Stimulated activated naive CD8-positive, alpha-beta T cell treated with anti-CD3 and anti-CD28 coated beads, Interleukin-15, Interleukin-2, amounts not matched to agents 100 ng/mL and 50 ng/mL, for 24 hours (primary cell): ENCODE results near the gene HAP1.
"Not testable (repeated sequence)": the region's sequence is repeated elsewhere in the genome, so short reads cannot be mapped to it uniquely, and the experiment has no call there.

Experiments
- H3K27ac Mint-ChIP-seq: one replicate; pipeline ENCODE4 v1.8.0; 2021; ENCODE audit warnings: mild to moderate bottlenecking, mixed read lengths
- H3K27me3 Mint-ChIP-seq: one replicate; pipeline ENCODE4 v1.8.0; 2021; ENCODE audit warnings: mixed read lengths
- H3K36me3 Mint-ChIP-seq: one replicate; pipeline ENCODE4 v1.8.0; 2021; ENCODE audit warnings: low read depth, mixed read lengths
- H3K4me1 Mint-ChIP-seq: one replicate; pipeline ENCODE4 v1.8.0; 2021; ENCODE audit warnings: low read depth, mixed read lengths
- H3K4me3 Mint-ChIP-seq: one replicate; pipeline ENCODE4 v1.8.0; 2021; ENCODE audit warnings: mild to moderate bottlenecking, mixed read lengths
- H3K9me3 Mint-ChIP-seq: one replicate; pipeline ENCODE4 v1.8.0; 2021; ENCODE audit warnings: mixed read lengths

HAP1 gene

DNA sequence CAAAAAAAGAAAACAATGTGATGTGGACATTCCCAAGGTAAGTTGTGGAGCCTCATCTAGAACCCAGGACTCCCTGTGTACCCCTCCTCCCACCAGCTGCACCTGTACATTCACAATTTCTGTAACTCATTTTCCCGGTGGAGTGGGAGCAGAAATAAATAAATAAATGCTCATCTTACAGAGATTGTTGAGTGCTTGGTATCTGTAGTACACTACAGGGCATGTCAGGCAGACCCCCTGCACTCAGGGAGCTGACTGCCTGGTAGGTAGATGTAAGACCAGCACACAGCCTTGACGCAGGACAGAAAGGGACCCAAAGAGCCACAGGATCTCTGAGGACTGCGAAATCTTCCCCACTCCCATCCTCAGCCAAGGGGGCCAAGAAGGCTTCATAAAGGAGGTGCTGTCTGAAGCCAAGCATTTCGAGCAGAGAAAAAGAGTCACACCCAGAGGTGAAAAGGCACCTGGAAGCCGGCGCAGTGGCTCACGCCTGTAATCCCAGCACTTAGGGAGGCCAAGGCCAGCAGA, 39.2 kb downstream of the HAP1 start:
- Mint-ChIP-seq H3K4me3 (no peak overlapping the region), H3K36me3 (peaks cover 44% of the 10 kb centered on the region)

DNA sequence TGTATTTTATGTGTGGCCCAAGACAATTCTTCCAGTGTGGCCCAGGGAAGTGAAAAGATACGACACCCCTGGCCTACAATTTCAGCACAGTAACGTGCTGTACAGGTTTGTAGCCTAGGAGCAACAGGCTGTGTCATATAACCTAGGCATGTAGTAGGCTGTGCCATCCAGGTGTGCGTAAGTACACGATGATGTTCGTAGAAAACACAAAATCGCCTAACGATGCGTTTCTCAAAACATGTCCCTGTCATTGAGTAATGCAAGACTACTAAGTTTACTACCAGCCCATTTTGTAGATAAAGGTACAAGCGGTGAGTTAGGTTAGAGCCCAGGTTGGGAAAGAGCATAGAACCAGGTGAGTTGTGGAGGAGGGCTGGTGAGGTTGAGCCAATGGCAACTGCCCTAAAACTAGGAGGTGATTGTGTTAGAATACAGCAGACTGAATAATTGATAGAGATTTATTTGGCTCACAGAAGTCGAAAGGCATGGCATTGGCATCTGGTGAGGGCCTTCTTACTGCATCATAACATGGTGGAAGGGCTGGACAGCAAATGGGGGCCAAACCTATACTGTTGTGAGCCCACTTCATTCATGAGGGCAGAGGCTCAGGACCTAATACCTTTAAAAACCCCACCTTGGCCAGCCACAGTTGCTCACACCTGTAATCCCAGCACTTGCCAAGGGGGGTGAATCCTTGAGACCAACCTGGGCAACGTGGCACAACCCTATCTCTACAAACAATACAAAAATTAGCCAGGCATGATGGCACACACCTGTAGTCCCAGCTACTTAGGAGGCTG, 41.5 kb downstream of the HAP1 start:
- peak overlapping the region; percentile 29 for H3K27ac Mint-ChIP-seq
- peaks cover 36% of the 10 kb centered on the region for H3K4me1 Mint-ChIP-seq
- H3K36me3 Mint-ChIP-seq, result peaks cover 54% of the 10 kb centered on the region
- H3K9me3 Mint-ChIP-seq, result no peaks in the 10 kb centered on the region
- no peaks in the 10 kb centered on the region for H3K27me3 Mint-ChIP-seq
- no peak overlapping the region for H3K4me3 Mint-ChIP-seq

More for the DNA sequence above, 39.2 kb downstream of the HAP1 start:
- no peak overlapping the region for H3K27ac Mint-ChIP-seq
- H3K9me3 Mint-ChIP-seq, result no peaks in the 10 kb centered on the region
- H3K27me3 Mint-ChIP-seq, result no peaks in the 10 kb centered on the region
- peaks cover 28% of the 10 kb centered on the region for H3K4me1 Mint-ChIP-seq

DNA sequence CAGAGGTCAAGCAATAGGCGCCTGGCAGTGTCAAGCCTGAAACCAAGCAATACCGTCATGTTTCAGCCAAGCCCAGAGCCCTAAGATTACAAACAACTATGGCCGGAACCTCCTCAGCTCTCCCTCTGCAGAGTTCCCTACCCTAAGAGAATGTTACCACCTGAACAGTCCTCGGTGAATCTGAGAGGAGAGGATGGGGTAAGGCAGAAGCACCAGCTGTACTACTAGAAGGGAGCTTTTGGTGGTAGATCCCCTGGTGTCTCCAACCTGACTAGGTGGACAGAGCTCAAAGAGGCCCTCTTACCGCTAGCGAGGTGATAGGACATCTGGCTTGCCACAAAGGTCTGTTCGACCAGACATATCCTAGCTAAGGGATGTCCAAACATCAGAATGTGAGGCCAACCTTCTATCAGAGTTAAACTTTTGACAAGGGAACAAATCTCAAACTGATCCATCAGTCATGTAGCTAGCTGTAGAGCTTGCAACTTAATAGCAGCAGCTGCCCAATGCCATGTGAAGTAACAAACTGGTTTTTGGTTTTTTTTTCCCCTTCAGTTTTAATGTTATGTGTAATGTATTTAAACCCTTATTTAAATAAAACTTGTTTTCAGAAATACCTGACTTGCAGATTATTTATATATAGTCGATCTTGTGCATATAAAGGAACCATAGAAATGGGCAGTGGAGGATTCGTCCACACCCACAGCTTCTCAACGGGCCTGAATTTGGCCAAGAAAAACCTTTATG, 43.2 kb downstream of the HAP1 start:
- Mint-ChIP-seq H3K36me3 (peaks cover 54% of the 10 kb centered on the region), H3K27ac (peak overlapping the region; percentile 98), H3K9me3 (no peaks in the 10 kb centered on the region), H3K4me1 (peaks cover 36% of the 10 kb centered on the region), H3K27me3 (no peaks in the 10 kb centered on the region), H3K4me3 (peak overlapping the region; percentile 95)

DNA sequence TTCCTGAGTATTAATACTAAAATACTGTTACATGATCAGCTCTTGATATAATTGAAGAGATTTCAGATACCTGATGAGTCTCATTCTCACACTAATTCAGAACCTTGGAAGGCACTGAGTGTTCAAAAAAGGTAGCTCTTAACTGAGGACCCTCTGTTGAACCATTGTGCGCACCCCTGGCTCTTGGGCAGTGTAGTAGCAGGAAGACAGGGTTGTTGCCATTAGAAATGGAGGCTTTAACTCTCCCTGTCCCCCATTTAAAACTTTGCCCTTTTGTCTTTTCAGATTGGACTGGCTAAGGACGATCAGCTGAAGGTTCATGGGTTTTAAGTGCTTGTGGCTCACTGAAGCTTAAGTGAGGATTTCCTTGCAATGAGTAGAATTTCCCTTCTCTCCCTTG, 43.9 kb downstream of the HAP1 start:
- Mint-ChIP-seq H3K27me3 (no peaks in the 10 kb centered on the region), H3K36me3 (peaks cover 50% of the 10 kb centered on the region), H3K4me1 (peaks cover 32% of the 10 kb centered on the region), H3K4me3 (peak overlapping the region; percentile 95), H3K9me3 (no peaks in the 10 kb centered on the region), H3K27ac (peak overlapping the region; percentile 98)

DNA sequence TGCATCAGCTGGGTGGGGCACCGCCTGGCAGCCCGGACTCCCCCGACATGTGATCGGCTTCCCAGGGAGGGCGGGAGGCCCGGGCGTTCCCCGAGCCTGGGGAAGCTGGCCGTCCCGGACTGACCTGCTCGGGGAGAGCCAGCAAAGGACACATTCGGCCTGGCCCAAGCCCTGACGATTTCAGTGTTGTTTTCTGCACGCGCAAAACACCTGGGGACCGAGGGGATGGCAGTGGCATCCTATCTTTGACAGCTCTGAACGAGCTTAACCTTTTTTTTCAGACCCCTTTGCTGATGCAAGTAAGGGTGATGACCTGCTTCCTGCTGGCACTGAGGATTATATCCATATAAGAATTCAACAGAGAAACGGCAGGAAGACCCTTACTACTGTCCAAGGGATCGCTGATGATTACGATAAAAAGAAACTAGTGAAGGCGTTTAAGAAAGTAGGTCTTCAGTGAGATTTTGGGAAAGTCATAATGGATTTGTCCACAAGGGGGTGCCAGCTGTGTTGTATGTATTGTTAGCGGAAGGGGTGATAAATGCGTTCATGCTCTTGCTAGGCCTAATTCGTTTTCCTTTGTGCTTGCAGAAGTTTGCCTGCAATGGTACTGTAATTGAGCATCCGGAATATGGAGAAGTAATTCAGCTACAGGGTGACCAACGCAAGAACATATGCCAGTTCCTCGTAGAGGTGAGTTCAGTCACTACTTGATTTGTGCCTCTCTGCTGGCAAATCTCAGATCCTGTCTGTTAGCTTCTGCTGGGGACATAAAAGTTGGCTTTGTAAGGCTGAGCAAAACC, 44.7 kb downstream of the HAP1 start:
- Mint-ChIP-seq H3K27me3 (no peaks in the 10 kb centered on the region), H3K27ac (peak overlapping the region; percentile 98), H3K9me3 (no peaks in the 10 kb centered on the region), H3K36me3 (peaks cover 50% of the 10 kb centered on the region), H3K4me1 (peaks cover 32% of the 10 kb centered on the region), H3K4me3 (peak overlapping the region; percentile 95)

GRCh38 chr17:41688641-41689496, 45.6 kb downstream of the HAP1 start, which contains the start of gene EIF1:
Gene EIF1 (plus strand): TSS chr17:41688885. CDS start chr17:41689039, 154 bp downstream.
- Mint-ChIP-seq H3K27ac (peak within 1 kb of the TSS; percentile 98), H3K4me3 (peak within 1 kb of the TSS; percentile 95), H3K9me3 (no peaks in the 10 kb centered on the region), H3K27me3 (no peaks in the 10 kb centered on the region), H3K4me1 (peaks cover 32% of the 10 kb centered on the region), H3K36me3 (peaks cover 45% of the 10 kb centered on the region)

GRCh38 chr17:41687828-41688640, 46.4 kb downstream of the HAP1 start:
- Mint-ChIP-seq H3K27ac (peak overlapping the region; percentile 98), H3K27me3 (no peaks in the 10 kb centered on the region), H3K4me3 (peak overlapping the region; percentile 95), H3K36me3 (peaks cover 38% of the 10 kb centered on the region), H3K4me1 (peaks cover 32% of the 10 kb centered on the region), H3K9me3 (no peaks in the 10 kb centered on the region)

DNA sequence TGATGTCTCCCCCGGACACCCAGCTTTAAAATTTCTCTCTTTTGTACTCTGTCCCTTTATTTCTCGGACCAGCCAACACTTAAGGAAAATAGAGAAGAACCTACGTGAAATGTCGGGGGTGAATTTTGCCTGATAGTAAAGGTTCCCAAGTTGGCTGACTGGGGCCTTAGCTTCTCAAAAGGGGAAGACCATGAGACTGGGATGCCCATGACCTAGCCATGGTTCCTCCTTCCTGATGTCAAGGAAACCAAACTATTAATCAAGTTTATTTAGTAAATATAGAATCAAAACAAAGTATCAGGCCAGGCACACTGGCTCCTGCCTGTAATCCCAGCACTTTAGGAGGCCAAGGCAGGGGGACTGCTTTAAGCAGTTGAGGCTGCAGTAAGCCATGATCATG, 48.2 kb downstream of the HAP1 start:
- Mint-ChIP-seq H3K4me1 (peaks cover 19% of the 10 kb centered on the region), H3K36me3 (peaks cover 20% of the 10 kb centered on the region), H3K4me3 (no peak overlapping the region), H3K27ac (no peak overlapping the region), H3K27me3 (no peaks in the 10 kb centered on the region), H3K9me3 (no peaks in the 10 kb centered on the region)

DNA sequence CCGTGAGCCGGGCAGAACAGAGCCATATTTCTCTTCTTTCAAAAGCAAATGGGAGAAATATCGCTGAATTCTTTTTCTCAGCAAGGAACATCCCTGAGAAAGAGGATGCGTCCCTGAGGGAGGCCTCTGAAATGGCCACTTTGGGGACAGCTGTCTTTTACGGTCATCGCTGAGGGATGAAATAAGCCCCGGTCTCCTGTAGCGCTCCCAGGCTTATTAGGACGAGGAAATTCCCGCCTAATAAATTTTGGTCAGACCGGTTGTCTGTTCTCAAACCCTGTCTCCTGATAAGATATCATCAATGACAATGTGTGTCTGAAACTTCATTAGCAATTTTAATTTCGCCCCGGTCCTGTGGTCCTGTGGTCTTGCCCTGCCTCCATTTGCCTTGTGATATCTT, 48.7 kb downstream of the HAP1 start:
- not testable (repeated sequence) for H3K9me3 Mint-ChIP-seq, H3K4me3 Mint-ChIP-seq, H3K27me3 Mint-ChIP-seq, H3K27ac Mint-ChIP-seq
- Mint-ChIP-seq H3K4me1 (peaks cover 14% of the 10 kb centered on the region), H3K36me3 (peaks cover 15% of the 10 kb centered on the region)

DNA sequence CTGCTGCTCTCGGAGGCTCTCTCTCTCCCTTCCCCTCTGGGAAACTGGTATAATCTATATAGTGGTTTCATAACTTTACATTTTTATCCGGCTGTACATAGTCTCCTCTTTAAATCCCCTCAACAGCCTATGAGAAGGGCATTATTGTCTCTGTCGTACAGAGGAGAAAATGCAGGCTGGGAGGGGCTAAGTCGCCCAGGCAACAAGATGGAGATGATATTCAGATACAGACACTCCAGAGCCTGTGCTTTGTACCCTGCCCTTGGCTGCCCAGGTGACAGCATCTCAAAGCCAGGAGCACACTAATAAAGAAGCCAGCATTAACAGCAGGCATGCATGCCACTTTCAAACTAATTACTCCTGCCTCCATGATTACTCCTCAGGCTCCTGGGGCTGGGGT, 50.4 kb downstream of the HAP1 start:
- Mint-ChIP-seq H3K4me1 (peaks cover 16% of the 10 kb centered on the region), H3K27me3 (no peaks in the 10 kb centered on the region), H3K9me3 (no peaks in the 10 kb centered on the region), H3K36me3 (no peaks in the 10 kb centered on the region), H3K4me3 (no peak overlapping the region), H3K27ac (no peak overlapping the region)

DNA sequence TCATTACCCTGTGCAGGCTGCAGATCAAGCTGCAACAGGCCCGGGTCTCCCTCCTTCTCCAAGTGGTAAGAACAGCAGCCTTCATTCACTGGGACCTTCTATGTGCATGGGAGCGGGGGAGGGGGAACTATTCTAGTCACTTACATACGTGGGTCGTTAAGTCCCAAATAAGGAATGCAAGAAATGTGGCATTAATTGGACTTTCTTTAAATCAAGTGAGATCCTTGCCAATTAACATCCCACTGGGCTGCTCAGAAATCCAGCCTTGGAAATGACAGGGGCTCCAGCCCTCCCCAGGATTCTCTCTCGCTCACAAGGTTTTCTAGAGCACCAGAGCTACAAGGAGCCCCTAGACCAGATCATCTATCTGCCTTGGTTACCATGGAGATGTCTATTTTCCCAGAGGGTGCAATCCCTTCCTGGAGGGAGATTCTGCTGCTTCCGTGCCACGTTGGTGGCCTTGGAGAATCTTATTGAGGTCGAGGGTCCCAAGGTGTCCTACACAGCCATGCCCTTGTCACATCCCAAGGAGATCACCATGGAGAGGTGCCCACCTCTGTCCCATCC, 50.9 kb downstream of the HAP1 start:
- Mint-ChIP-seq H3K4me1 (peaks cover 21% of the 10 kb centered on the region), H3K36me3 (no peaks in the 10 kb centered on the region), H3K27ac (no peak overlapping the region), H3K27me3 (no peaks in the 10 kb centered on the region), H3K9me3 (no peaks in the 10 kb centered on the region), H3K4me3 (no peak overlapping the region)

GRCh38 chr17:41682631-41683030, 51.8 kb downstream of the HAP1 start:
- no peaks in the 10 kb centered on the region for H3K9me3 Mint-ChIP-seq
- H3K27me3 Mint-ChIP-seq, result no peaks in the 10 kb centered on the region
- H3K4me1 Mint-ChIP-seq, result peaks cover 24% of the 10 kb centered on the region
- no peaks in the 10 kb centered on the region for H3K36me3 Mint-ChIP-seq
- H3K4me3 Mint-ChIP-seq, result no peak overlapping the region
- H3K27ac Mint-ChIP-seq, result no peak overlapping the region

DNA sequence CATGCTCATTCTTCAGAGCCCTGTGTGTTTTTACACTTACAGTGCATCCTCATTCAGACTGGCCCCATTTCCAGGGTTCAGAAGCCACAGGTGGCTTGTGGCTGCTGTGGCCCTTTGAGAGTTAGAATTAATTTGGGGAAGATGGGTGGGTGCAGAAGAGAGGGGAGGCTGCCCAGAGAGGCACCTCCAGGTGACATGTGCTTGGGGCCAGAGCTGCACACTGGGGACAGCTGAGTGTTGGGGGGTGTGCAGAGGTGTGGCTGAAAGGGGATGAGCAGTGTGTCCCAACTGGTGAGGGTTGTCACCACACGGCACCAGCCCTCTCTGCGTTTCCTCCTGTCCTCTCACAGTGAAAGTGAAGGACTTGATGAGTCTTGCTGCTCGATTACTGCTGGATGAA, 52.7 kb downstream of the HAP1 start:
- H3K27ac Mint-ChIP-seq, result no peak overlapping the region
- no peaks in the 10 kb centered on the region for H3K36me3 Mint-ChIP-seq
- H3K27me3 Mint-ChIP-seq, result no peaks in the 10 kb centered on the region
- peaks cover 31% of the 10 kb centered on the region for H3K4me1 Mint-ChIP-seq
- no peaks in the 10 kb centered on the region for H3K9me3 Mint-ChIP-seq
- no peak overlapping the region for H3K4me3 Mint-ChIP-seq
